ENCODE data around the gene CES3.

CES3 gene, protein sequence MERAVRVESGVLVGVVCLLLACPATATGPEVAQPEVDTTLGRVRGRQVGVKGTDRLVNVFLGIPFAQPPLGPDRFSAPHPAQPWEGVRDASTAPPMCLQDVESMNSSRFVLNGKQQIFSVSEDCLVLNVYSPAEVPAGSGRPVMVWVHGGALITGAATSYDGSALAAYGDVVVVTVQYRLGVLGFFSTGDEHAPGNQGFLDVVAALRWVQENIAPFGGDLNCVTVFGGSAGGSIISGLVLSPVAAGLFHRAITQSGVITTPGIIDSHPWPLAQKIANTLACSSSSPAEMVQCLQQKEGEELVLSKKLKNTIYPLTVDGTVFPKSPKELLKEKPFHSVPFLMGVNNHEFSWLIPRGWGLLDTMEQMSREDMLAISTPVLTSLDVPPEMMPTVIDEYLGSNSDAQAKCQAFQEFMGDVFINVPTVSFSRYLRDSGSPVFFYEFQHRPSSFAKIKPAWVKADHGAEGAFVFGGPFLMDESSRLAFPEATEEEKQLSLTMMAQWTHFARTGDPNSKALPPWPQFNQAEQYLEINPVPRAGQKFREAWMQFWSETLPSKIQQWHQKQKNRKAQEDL

GRCh38 chr16:66961065-66961744 lies at the start of gene CES3:
TSS of gene CES3 (plus strand) at chr16:66961266. CDS start at chr16:66961308, 42 bp downstream.
- DNase-seq (ENCODE audit: low read depth) = peak; percentile 26

- DNase-seq (ENCODE audit: low read depth) = no peak
These were observed 49.3 kb upstream of the CES3 start for GRCh38 chr16:66911801-66912200.

- DNase-seq (ENCODE audit: low read depth) = no peak
These were observed 48.0 kb upstream of the CES3 start for GRCh38 chr16:66913081-66913480.

DNA sequence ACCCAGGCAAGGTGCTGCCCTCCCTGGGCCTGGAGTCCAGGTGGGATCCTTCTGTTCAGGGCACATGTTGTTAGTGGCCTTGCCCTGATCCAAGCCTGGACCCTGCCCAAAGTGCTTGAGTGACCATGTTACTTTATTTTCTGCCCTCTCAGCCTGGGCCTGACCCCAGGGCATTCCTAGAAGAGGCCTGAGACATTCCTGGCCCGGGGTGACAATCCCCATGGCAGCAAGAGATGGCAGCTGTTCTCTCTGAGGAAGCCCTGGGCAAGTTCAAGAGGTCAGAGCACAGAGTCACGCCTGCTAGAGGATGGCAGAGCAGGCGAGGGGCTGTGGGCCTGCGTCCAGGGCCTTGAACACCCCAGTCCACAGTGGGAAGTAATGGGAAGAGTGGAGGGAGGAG lies 47.4 kb upstream of the CES3 start:
- DNase-seq (ENCODE audit: low read depth) = no peak

- no peak for DNase-seq (ENCODE audit: low read depth)
These were observed 46.5 kb upstream of the CES3 start for GRCh38 chr16:66914541-66914940.

GRCh38 chr16:66915041-66915440 lies 46.0 kb upstream of the CES3 start:
- no peak for DNase-seq (ENCODE audit: low read depth)

- no peak for DNase-seq (ENCODE audit: low read depth)
These were observed 44.5 kb upstream of the CES3 start for GRCh38 chr16:66916518-66916917.

DNA sequence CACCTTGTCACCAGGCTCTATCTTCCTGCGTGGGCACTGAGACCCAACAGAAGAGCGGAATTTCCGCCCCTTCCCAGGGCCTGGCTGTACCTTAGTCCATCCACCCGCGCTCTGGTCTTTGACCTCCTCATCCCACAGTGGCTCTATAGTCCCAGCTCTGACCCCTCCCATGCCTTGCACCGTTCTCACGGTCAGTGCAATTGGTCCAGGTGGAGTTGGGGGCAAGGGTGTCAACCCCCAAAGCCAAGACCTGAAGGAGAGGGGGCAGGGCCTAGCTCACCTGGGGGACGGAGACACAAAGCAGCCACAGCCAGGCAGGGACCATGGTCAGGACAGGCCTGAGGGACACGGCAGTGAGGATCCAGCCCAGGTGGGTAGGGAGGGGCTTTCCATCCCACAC lies 43.3 kb upstream of the CES3 start:
- DNase-seq (ENCODE audit: low read depth) = no peak

DNA sequence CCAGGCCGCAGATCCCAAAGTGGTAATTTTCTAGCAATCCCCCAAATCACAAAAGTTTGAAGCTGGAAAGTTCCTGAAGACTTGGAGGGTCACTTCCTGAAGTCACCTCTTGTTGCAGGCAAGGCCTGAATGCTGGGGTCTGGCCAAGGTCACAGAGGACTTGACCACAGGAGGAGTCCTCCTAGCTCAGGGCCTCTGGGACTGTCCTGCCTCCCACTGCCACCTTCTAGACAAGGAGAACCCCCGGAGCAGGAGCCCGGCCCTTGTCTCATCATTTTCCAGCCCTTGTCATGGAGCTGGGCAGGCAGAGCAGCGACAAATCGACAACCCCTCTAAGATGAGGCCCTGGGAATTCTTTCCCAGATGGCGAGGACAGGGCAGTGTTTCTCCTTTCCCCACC lies 42.7 kb upstream of the CES3 start:
- DNase-seq (ENCODE audit: low read depth) = no peak

DNA sequence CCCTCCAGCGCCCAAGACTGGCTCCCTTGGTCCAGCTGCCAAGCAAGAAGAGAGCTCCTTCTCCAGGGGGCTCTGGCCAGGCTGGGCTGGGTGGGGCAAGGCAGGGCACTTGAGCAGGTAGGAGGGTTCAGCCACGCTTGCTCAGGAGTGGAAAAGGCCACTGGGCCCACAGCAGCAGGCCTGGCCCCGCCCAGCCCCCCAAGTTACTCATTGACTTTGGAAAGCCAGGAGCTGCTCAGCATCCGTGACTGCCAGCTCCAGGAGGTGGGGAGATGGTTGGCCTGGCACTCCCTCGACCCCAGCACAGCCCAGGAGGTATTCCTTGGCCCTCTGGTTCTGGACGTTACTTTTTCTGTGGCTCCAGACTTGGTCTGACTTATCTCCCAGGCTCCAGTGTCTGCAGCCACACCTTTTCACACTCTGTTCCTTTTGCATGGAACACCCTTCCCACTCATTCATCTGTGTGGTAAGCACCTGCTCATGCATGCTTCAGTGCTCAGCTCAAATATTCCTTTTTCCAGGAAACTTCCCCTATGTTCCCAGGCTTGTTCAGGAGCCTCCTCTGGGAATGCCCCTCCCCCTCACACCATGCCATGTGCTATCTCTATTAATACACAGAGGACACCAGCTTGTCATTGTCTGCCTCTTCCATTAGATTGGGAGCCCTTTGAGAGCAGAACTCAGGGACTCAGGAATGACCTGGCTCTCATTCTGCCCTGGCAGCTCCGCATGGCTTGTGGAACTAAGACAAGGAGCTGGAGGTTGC lies 42.1 kb upstream of the CES3 start, which contains the start of gene CDH16:
Gene CDH16, minus strand, starts transcription at position 83 of the 766 bp plus-strand sequence. CDS start 820 bp downstream, outside the sequence.
- no peak for DNase-seq (ENCODE audit: low read depth)

- DNase-seq (ENCODE audit: low read depth) = no peak
These were observed 41.3 kb upstream of the CES3 start for GRCh38 chr16:66919569-66920298.

DNA sequence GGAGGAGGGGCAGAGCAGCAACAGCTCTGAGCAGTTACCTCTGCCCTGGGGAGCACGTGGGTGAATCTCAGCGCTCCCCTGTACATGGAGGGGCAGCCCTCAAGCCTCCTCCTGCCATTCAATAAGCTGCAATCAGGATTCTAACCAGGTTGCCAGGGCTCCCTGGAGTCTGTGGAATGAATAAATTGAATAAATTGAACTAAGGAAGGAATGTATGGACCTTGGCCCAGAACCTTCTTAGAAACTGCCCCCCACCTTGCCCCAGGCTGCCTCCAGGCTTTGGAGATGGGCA lies 40.8 kb upstream of the CES3 start:
- no peak for DNase-seq (ENCODE audit: low read depth)

DNA sequence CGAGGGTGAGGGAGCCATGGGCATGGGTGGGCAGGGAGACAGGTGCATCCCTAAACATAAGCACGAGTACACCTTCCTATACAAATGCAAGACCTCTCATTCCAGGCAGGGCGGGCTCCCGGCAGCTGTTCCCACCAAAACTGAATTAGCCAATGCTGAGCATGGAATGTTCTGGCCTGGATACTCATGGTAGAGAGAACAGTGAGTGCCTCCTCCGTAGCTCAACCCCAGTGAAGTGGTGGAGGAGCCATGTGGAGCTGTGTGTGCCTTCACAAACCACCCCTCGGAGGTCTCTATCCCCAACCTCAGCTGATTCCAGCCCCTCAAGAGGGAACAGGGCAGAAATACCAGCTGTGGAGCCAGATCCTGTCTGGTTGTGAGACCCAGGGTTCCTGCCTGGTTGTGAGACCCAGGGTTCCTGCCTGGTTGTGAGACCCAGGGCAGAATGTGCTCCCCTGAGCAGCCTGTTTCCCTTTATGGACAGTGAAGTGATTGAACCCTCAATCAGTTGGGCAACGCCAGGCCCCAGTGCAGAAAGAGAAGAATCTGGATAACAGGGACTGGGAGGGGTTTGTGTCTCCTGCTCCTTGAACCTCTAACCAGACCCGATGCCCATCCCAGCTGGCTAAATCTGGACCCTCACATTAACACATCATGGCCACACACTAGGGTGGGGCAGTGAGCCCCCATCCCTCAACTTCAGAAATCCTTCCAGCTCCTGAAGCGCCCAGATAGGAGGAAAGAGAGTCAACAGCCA lies 40.0 kb upstream of the CES3 start:
- DNase-seq (ENCODE audit: low read depth) = no peak

DNA sequence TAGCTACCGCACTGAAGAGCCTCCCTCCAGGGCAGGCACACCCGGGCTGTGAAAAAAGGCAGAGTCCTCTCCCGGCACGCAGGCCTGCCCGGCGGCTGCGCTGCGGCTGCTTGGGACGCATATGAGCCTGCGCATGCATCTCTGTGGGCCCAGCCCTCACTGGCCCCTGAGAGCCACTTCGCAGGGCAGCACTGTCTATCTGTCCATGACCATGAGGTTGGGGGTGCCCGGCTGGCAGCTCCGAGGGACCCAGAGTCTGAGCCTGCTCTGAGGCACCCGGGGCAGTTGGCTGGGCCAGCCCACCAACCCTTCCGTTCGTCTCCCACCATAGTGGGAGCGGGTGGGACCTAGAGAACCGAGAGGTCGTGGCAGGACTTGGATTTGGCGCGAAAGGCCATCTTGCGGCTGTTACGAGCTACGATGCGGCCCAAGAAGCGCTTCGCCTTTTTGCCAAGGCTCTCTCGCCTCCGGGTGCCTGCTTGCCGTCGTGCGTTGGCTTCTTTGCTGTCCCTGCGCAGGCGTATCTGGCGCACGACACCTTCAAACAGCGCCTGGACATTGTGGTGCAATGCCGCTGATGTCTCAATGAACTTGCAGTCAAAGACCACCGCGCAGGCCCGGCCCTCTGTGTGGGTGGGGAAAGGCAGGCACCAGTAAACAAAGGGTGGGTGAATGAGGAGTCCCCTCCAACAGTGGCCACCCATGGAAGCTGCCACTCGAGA lies 39.2 kb upstream of the CES3 start:
- no peak for DNase-seq (ENCODE audit: low read depth)

GRCh38 chr16:66923247-66923731 lies 37.8 kb upstream of the CES3 start:
- no peak for DNase-seq (ENCODE audit: low read depth)

DNA sequence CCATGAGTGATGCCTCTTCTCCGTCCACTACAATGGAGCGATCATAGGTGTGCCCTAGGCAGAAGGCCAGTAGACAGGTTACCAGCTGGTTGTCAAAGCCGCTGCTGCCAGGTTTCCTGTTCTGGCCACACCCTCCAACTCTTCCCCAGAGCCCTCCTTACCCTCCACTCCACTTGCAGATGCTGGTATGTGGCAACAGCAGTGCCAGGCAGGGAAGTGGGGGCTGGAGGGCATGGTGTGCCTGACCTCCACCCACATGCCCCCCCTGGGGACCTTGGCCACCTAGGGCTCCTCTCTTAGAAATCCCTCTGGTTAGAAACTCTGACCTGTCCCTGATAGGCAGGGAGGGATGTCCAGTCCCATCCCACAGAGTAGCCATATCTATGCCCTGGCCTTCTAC lies 37.2 kb upstream of the CES3 start:
- DNase-seq (ENCODE audit: low read depth) = no peak

GRCh38 chr16:66924527-66925321 lies 36.3 kb upstream of the CES3 start:
- no peak for DNase-seq (ENCODE audit: low read depth)

DNA sequence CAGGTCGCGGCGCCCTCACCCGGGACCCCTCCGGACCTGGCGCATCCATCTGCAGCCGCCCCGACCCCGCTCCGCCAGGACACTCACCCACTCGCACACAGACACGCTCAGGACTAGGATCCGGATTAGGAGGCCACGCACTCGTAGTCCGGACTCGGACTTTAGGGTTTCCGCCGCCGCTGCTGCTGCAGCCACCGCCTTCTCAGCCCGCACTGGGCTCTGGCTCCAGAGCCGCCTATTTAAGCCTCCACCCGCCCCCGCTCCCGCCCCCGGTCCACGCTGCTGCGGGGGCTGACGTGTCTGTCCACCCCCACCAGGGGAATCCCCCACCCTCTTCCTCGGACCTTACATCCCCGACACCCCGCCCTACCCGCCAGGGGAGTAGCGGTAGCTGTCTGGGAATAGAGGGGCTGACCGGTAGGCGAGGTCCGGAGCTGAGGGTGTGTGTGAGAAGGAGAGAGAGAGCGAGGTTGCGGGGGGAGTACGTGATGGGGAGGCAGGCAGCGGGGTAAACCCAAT lies 35.7 kb upstream of the CES3 start, which contains the start of gene RRAD:
Gene RRAD, minus strand, starts transcription at position 214 of the 519 bp plus-strand sequence. CDS start 356 bp downstream, outside the sequence.
- no peak for DNase-seq (ENCODE audit: low read depth)
